Caco-2 (cell line): ENCODE results near the gene SHROOM3. TPM values are rescaled to one million over a fixed set of nuclear protein-coding genes. Genes with fewer than 3 reads are reported as not detected.

Source experiments
- BruUV-seq: library from RNA; stranded (reverse); fragments of 400-500 nt; replicated peaks from 2 replicates; lab custom pipeline; 2021; lab: Mats Ljungman, UMichigan
- CTCF ChIA-PET: fragments of 300-600 bp; sonication (Branson Sonifier 250); formaldehyde crosslinking; loops from one replicate; lab custom pipeline; 2022; ENCODE audit warnings: antibody characterized with exemption; lab: Charles Lee
- POLR2A ChIA-PET: fragments of 300-600 bp; sonication (Branson Sonifier 250); formaldehyde crosslinking; loops from one replicate; lab custom pipeline; 2022; ENCODE audit warnings: antibody characterized with exemption; lab: Charles Lee
- DNase-seq, 2 experiments: peaks; one replicate each; pipeline versions ENCODE4 v3.0.0 to v3.0.0-alpha.2; 2020 to 2022
- H3K27me3 ChIP-seq: replicated peaks from 2 replicates; pipeline ENCODE4 v1.6.0; 2011; ENCODE audit warnings: low read length; ENCODE audit not compliant: control insufficient read depth, insufficient read depth
- H3K36me3 ChIP-seq: 2 replicates; pipeline ENCODE4 v1.5.1; 2011; ENCODE audit warnings: low read length; ENCODE audit not compliant: control insufficient read depth, insufficient read depth
- H3K4me1 ChIP-seq: fragments of 250-450 bp; sonication (Bioruptor Pico); 2 replicates; pipeline ENCODE4 v1.5.1; 2020; ENCODE audit warnings: mild to moderate bottlenecking
- H3K4me3 ChIP-seq: 2 replicates; pipeline ENCODE4 v1.5.1; 2011; ENCODE audit warnings: low read depth, mild to moderate bottlenecking, control low read depth, low read length
- H3K9me3 ChIP-seq: fragments of 250-450 bp; sonication (Bioruptor Pico); 2 replicates; pipeline ENCODE4 v1.5.1; 2020; ENCODE audit warnings: mild to moderate bottlenecking, moderate library complexity
- H3K27ac Mint-ChIP-seq: one replicate; pipeline ENCODE4 v1.8.0; 2022; ENCODE audit warnings: mixed read lengths; ENCODE audit not compliant: unreplicated experiment
- H3K27me3 Mint-ChIP-seq: one replicate; pipeline ENCODE4 v1.8.0; 2022; ENCODE audit warnings: mixed read lengths; ENCODE audit not compliant: insufficient read depth, unreplicated experiment
- H3K36me3 Mint-ChIP-seq: one replicate; pipeline ENCODE4 v1.8.0; 2022; ENCODE audit warnings: mild to moderate bottlenecking, mixed read lengths; ENCODE audit not compliant: insufficient read depth, unreplicated experiment
- H3K4me1 Mint-ChIP-seq: one replicate; pipeline ENCODE4 v1.8.0; 2022; ENCODE audit warnings: low read depth, mixed read lengths; ENCODE audit not compliant: unreplicated experiment
- H3K4me3 Mint-ChIP-seq: one replicate; pipeline ENCODE4 v1.8.0; 2022; ENCODE audit warnings: mild to moderate bottlenecking, moderate library complexity, mixed read lengths; ENCODE audit not compliant: unreplicated experiment
- H3K9me3 Mint-ChIP-seq: one replicate; pipeline ENCODE4 v1.8.0; 2022; ENCODE audit warnings: mixed read lengths; ENCODE audit not compliant: unreplicated experiment
- intact Hi-C: fragments of 100-400 bp; cut with micrococcal nuclease; formaldehyde crosslinking; loops from one replicate; pipeline ENCODE4 v1.10.0; 2022; ENCODE audit not compliant: unreplicated experiment
- total RNA-seq: library from RNA; stranded (reverse); gene quantifications from 2 replicates; pipeline ENCODE4 v1.2.3, GENCODE V29; 2022
- TF ChIP-seq, protein P1 (sequence below), 2 experiments: fragments of 200-600 bp in 1 of 2; IDR thresholded peaks; 1 replicate in 1 of 2; 2 replicates in 1 of 2; pipeline versions ENCODE4 v1.5.1 to v1.8.0; 2011 to 2022; ENCODE audit warnings: antibody characterized with exemption in 1 of 2, control low read depth in 1 of 2, inconsistent platforms in 1 of 2, low read depth in 1 of 2, low read length in 1 of 2, mild to moderate bottlenecking in 1 of 2, moderate library complexity in 1 of 2; ENCODE audit not compliant: insufficient read depth in 1 of 2, severe bottlenecking in 1 of 2, unreplicated experiment in 1 of 2

The SHROOM3 gene
- total RNA-seq, 1 experiment from 2014 or later: 16.3 TPM

DNA sequence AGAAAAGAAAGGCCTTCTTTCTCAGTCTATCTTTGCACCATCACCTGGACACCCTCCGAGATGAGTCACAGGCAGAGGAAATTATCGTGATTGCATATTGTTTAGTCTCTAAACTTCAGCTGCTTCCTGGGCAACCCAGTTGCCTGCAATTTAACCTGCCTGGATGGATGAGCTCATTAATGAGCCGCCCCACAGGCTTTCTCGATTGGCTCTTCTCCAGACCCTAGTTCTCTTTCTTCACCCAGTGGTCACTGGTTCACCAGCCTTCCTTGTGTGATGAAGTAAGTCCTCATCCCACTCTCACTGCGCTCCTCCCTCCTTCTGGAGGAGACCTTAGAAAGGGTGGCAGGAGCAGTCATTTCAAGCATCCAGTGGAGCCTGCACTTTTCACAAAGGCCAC, 368.5 kb downstream of the SHROOM3 start:
- H3K36me3 ChIP-seq: no peaks in the 10 kb centered on the region
- no peak for DNase-seq
- TF ChIP-seq, protein P1, sequence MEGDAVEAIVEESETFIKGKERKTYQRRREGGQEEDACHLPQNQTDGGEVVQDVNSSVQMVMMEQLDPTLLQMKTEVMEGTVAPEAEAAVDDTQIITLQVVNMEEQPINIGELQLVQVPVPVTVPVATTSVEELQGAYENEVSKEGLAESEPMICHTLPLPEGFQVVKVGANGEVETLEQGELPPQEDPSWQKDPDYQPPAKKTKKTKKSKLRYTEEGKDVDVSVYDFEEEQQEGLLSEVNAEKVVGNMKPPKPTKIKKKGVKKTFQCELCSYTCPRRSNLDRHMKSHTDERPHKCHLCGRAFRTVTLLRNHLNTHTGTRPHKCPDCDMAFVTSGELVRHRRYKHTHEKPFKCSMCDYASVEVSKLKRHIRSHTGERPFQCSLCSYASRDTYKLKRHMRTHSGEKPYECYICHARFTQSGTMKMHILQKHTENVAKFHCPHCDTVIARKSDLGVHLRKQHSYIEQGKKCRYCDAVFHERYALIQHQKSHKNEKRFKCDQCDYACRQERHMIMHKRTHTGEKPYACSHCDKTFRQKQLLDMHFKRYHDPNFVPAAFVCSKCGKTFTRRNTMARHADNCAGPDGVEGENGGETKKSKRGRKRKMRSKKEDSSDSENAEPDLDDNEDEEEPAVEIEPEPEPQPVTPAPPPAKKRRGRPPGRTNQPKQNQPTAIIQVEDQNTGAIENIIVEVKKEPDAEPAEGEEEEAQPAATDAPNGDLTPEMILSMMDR (IDR thresholded peaks at IDR 0.05; ENCODE audit: insufficient read depth in 1 of 2, low read depth in 1 of 2, low read length in 1 of 2, severe bottlenecking in 1 of 2, unreplicated experiment in 1 of 2): no peak
- no TSS peak for BruUV-seq
- no peak overlapping the region for H3K27ac Mint-ChIP-seq
- intact Hi-C loops: no loop called here
- CTCF ChIA-PET: interaction anchor here (0.8 kb wide), 1 partner anchor 39 kb away, joined by 3 read pairs; no protein-coding TSS in a partner anchor
- no peak overlapping the region for H3K4me3 ChIP-seq
- peaks cover 13% of the 10 kb centered on the region for H3K4me1 Mint-ChIP-seq
- H3K9me3 ChIP-seq: peaks cover 5% of the 10 kb centered on the region
- H3K36me3 Mint-ChIP-seq: peaks cover 2% of the 10 kb centered on the region
- H3K4me3 Mint-ChIP-seq: no peak overlapping the region
- H3K4me1 ChIP-seq: peaks cover 16% of the 10 kb centered on the region
- POLR2A ChIA-PET: interaction anchor here (0.6 to 0.8 kb wide), 2 partner anchors 146 to 1758 kb away, joined by 3 read pairs; partner anchors contain the start of gene SEPTIN11
- H3K27me3 Mint-ChIP-seq: no peaks in the 10 kb centered on the region
- H3K9me3 Mint-ChIP-seq: peaks cover 35% of the 10 kb centered on the region
- H3K27me3 ChIP-seq: no peaks in the 10 kb centered on the region

DNA sequence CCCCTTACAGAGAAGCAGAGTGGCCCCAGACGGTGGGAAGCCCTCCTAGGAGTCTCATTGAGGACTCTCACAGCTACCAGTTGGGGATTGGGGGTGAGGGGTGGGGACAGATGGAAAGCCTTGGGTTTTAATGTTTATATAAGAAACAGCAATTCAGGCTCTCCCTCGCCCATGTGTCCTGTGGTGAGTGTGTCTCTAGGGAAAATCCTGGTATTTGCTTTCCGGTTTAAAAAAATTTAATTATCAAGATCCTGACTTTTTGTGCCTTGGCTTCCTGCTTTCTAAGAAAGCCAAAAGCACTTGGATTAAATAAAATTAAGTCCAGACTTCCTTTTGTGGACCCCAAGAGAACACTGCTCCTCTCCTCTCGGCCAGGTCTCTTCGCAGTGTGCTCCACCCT, 369.1 kb downstream of the SHROOM3 start:
- TF ChIP-seq, protein P1 (IDR thresholded peaks at IDR 0.05; ENCODE audit: insufficient read depth in 1 of 2, low read depth in 1 of 2, low read length in 1 of 2, severe bottlenecking in 1 of 2, unreplicated experiment in 1 of 2): no peak
- Histone ChIP-seq H3K36me3 (no peaks in the 10 kb centered on the region), H3K4me3 (no peak overlapping the region), H3K9me3 (peaks cover 7% of the 10 kb centered on the region), H3K4me1 (peaks cover 16% of the 10 kb centered on the region), H3K27me3 (no peaks in the 10 kb centered on the region)
- intact Hi-C loops: no loop called here
- no peaks in the 10 kb centered on the region for H3K27me3 Mint-ChIP-seq
- CTCF ChIA-PET: no interaction called here
- no peak overlapping the region for H3K27ac Mint-ChIP-seq
- peaks cover 4% of the 10 kb centered on the region for H3K36me3 Mint-ChIP-seq
- H3K4me3 Mint-ChIP-seq: no peak overlapping the region
- no TSS peak for BruUV-seq
- POLR2A ChIA-PET: interaction anchor here (0.6 to 0.8 kb wide), 2 partner anchors 146 to 1757 kb away, joined by 3 read pairs; partner anchors contain the start of gene SEPTIN11
- peaks cover 40% of the 10 kb centered on the region for H3K9me3 Mint-ChIP-seq
- no peak for DNase-seq
- H3K4me1 Mint-ChIP-seq: peaks cover 13% of the 10 kb centered on the region

DNA sequence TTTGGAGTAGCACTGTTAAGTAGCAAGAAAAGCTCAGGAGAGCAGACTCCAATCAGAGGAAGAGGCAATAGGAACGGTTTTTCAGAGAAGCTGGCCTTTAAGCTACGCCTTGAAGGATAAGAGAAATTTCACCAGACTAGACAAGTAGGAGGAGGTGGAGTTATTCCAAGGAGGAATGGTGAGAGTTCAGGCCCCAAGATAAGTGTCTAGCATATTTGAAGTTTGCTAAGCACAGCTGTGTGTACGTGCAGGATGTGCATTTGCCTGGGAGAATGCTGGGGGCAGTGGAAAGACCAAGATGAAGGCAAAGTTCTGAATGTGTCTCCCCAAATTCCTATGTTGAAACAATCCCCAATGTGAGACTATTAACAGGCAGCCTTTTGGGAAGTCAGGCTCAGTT, 371.3 kb downstream of the SHROOM3 start:
- DNase-seq: no peak
- Histone ChIP-seq H3K4me3 (no peak overlapping the region), H3K27me3 (no peaks in the 10 kb centered on the region), H3K4me1 (peaks cover 16% of the 10 kb centered on the region), H3K9me3 (peaks cover 7% of the 10 kb centered on the region), H3K36me3 (no peaks in the 10 kb centered on the region)
- no TSS peak for BruUV-seq
- H3K9me3 Mint-ChIP-seq: peaks cover 30% of the 10 kb centered on the region
- H3K27me3 Mint-ChIP-seq: no peaks in the 10 kb centered on the region
- POLR2A ChIA-PET: no interaction called here
- H3K4me1 Mint-ChIP-seq: peaks cover 13% of the 10 kb centered on the region
- no peak overlapping the region for H3K4me3 Mint-ChIP-seq
- TF ChIP-seq, protein P1 (IDR thresholded peaks at IDR 0.05; ENCODE audit: insufficient read depth in 1 of 2, low read depth in 1 of 2, low read length in 1 of 2, severe bottlenecking in 1 of 2, unreplicated experiment in 1 of 2): no peak
- no peak overlapping the region for H3K27ac Mint-ChIP-seq
- intact Hi-C loops: no loop called here
- peaks cover 4% of the 10 kb centered on the region for H3K36me3 Mint-ChIP-seq
- CTCF ChIA-PET: no interaction called here
